HG03354 (cell line): ENCODE data around the gene PDE4C.
A peak's percentile ranks its signal among the peaks of the same experiment; 100 is the strongest.

Experiments
- ATAC-seq: cut with Tn5 transposase; IDR thresholded peaks from one replicate; pipeline ENCODE4 v1.9.1; 2021; ENCODE audit warnings: mild to moderate bottlenecking; ENCODE audit not compliant: unreplicated experiment, poor library complexity, severe bottlenecking

The PDE4C gene

DNA sequence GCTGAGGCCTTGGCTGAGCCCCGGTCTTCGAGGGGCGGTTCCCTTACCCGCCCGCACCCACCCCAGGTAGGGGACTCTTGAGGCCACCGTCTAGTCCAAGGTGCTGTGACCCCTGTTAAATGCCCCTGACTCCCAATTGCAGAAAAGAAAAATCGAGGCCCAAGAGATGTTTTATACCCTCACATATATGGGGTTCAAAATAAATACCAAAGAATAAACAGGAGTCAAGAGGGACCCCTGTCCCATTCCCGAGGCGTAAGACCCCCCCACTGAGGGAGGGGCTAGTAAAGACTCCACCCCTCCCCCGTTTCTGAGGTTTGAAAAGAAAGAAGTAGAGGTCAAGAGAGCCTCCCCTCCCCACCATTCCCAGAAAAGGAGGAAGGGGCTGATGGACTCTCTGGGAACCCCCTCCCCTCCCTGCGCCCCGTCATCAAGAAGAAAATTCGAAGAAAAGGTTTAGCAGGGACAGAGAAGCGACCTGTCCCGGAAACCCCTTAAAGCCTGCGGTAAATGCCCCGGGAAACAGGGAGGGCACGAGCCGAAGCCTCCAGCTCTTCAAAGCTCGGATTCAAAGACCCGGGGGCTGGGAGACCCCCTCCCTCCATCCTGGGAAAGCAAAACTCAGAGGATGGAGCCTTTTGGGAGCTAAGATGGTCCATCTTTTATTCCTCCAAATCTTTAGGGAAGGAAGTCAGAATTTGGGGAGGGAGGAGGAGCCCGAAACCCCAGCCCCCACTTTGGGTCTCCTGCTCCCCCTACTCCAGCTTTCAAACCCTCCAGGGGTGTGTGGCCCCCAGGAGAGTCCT, 21.6 kb downstream of the PDE4C start:
- ATAC-seq, result peak; percentile 14

DNA sequence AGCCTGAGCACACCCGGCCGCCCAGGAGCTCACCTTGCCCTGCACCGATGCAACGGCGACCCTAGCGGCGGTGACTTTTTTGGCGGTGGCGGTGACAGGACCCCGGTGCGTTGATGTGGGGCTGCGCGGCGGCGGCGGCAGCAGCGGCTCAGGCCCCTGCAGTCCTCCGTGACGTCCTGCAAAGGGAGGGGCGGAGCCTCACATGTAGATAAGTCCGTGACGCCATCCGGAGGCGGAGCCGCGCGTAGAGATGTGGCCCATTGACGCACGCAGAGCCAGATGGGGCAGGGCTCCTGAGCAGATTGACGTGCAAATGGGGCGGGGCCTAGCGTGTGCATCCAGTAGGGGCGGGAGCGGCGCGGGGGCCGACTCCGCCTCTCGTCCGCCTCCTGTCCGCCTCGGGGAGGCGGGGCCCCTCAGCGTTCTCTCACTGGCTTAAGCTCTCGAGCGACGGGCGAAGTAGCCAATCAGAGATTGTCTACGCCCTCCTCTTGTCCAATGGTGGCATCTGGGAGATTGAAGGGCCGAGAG, 22.3 kb downstream of the PDE4C start, which contains the start of gene RAB3A:
RAB3A (minus strand) TSS at position 180 of the 531 bp plus-strand sequence. CDS start 1,302 bp downstream, outside the sequence.
- peak; percentile 88 for ATAC-seq

DNA sequence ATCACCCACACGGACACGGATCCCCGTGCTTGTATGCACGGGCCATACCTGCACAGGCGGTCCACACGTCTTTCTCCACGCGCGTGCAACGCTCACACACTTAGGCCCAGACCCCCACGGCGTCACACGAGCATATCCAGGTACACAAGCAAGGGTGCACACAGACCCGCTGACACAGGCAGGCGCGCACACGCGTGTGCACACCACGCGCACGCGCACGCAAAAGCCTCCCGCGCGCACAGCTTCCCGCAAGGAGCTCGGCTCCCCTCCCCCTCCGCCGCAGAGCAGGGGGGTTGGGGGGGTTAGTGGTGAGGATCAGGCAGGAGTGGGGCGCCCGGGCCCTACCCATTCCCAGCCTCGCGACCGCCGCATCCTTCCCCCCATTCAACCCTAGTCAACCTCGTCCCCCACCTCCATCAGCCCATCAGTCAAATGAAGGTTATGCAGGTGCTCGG, 22.8 kb downstream of the PDE4C start:
- ATAC-seq, result peak; percentile 14

DNA sequence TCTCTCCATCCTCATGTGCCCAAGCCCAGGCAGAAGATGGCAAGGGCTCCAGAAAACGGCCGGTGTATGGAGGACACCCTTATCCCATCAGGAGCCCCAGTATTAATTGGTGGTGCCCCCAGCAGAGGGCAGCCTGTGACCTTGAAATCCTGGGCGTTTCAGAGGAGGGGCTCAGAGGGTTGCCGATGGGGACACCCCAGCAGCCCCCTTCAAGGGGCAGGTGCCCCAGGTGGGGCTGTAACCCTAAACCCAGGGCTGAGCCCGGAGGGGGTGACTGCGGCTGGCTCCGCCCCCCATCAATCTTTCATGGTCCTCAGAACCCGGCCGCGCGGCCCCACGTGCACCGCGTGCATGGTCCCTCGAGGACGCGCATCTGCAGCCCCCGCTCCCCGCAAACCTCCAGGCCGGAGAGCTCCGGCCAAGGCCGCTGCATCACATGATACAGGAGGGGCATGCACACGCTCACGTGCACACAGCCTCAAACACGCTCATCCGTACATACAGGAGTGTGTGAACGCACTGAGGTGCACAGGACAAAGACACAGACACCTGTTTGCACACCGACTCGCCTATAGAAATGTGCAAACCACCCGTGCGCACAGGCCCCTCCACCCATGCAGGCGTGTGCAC, 23.3 kb downstream of the PDE4C start:
- no peak for ATAC-seq

DNA sequence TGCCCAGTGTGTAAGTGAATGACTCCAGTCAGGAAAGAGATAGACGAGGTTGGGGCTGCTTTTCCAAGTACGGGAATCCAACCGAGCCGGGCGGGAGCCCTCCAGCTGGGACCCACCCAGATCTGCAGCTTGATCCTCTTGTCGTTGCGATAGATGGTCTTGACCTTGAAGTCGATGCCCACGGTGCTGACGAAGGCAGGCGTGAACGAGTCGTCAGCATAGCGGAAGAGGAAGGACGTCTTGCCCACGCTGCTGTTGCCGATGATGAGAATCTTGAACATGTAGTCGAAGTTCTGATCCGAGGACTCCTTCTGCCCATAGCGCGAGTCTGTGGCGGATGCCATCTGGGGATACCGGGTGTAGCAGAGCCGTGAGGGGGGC, 23.9 kb downstream of the PDE4C start:
- no peak for ATAC-seq

DNA sequence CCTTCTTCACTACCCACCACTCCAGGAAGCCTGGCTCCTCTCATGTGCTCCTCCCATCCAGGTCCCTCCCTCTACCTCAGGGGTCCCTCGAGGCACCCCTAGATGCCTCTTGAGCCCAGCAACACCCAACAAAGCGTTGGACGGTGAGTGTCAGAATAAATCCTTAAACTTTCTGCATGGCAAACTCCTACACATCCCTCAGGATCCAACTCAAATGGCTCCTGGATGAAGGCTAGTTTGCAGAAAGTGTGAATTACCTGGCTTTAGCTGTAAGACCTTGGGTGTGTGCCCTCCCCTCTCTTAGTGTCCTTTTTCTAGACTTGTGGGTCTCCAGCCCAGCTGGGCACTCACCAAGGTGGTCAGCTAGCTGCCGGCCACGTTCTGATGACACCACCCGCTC, 27.9 kb downstream of the PDE4C start:
- ATAC-seq, result no peak

DNA sequence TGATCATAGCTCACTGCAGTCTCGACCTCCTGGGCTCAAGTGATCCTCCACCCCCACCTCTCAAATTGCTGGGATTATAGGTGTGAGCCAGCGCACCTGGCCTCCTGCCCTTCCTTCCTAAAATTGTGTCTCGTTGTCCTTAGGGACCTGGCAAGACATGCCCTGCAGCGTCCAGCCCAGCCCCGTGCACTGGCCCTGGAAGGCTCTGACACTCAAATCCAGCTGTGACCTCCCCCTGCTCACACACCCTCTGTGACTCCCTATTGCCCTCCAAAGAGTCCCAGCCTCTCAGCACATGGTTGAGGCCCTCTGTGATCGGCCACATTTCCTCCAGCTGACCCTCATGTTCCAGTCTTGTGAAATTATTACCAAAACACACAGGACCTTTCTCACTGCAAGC, 28.3 kb downstream of the PDE4C start:
- no peak for ATAC-seq

DNA sequence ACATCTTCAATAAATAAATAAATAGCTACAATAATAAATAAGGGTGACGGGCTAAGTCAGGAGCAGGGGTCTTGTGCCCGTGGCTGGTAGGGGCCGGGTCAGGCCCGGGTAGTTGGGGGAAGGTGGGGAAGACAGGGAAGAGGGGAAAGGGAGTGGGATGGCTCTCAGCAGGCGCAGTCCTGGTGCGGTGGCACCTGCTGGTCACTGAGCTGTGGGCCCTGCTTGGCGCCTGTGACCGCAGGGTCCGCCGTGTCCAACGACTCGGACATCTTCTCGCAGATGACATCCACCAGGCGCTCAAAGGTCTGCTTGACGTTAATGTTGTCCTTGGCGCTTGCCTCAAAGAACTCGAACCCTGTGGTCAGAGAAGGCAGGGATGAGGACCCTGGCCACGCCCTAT, 28.9 kb downstream of the PDE4C start:
- ATAC-seq, result no peak

DNA sequence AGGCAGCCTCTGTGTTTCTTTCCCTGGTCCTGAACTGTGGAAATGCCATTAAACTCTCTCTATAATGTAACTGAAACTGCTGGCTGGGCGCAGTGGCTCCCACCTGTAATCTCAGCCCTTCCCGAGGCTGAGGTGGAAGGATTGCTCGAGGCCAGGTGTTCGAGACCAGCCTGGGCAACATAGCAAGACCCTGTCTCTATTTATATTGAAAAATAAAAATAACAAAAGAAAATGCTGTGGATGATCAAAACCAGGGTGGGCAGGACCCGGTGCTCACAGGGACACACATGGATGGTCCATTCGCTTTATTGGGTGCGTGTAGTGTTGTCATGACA, 29.8 kb downstream of the PDE4C start:
- no peak for ATAC-seq

DNA sequence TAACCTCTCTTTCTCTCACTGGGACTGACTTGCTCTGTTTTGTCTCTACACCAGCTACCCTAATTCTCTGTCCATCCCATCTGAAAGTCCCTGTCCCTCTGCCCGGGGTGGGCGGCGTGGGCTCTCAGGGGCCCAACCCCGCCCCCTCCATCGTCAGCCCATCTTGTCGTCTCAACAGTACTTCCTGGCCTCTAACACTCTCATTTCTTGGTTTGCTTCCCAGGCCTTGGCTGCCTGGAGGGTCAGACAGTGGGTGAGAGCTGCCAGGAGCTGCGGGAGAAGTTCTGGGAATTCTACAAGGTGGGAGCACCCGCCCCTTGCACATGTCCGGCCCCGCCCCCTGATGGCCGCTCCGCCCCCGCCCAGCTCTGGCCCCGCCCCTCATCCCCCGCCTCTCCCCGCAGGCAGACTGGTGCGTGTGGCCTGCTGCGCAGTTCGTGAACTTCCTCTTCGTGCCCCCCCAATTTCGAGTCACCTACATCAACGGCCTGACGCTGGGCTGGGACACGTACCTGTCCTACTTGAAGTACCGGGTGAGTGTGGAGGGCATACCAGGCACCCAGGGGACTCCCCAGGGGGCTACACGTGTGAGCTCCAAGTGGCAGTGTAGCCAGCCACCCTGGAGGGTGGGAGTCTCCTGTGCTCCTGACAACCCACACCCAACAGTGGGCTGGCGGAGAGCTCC, 31.5 kb downstream of the PDE4C start:
- ATAC-seq, result no peak

DNA sequence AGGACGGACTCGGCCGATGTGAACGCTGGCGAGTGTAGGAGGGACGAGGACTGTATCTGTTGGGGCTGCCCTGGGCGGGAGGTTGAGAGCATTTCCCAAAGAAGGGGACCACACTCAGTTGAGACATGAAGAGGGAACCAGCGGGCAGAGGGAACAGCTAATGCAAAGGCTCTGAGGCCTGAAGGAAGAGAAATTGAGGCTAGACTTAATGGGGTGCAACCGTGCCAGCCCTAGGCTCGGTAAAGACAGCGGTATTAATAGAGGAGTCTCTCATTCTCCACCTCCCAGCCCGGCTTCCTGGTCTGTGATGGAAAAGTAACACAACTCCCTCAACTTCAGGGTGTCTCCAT, 32.1 kb downstream of the PDE4C start:
- no peak for ATAC-seq

DNA sequence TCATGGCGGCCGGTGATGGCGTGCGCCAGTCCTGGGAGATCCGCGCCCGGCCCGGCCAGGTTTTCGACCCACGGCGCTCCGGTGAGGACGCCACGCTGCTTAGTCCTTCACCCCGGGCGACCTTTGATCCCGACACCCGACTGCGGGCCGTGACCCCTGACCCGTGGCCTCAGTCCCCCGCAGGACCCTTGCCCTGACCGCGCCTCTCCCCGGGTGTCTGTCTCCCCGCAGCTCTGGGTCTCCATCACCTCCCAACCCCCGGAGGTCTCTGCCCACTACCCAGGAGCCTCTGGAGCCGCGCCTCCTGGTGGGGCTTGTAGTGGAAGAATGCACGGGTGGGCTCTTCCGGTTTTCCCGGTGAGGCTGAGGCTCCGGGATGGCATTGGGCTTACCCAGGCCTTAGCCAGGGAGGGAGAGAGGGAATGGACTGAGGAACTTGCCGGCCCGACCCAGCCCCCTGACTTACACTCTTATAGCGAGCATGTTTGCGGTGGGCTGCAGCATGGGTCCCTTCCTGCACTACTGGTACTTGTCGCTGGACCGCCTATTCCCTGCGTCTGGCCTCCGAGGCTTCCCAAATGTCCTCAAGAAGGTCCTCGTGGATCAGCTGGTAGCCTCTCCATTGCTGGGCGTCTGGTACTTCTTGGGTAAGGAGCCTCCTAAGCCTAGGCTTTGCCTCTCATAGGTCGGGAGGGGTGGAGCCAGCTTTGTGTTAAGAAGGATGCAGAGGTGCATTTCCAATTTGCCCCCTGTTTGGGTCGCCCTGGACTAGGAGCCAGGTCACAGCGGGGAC, 32.7 kb downstream of the PDE4C start:
- ATAC-seq, result no peak

DNA sequence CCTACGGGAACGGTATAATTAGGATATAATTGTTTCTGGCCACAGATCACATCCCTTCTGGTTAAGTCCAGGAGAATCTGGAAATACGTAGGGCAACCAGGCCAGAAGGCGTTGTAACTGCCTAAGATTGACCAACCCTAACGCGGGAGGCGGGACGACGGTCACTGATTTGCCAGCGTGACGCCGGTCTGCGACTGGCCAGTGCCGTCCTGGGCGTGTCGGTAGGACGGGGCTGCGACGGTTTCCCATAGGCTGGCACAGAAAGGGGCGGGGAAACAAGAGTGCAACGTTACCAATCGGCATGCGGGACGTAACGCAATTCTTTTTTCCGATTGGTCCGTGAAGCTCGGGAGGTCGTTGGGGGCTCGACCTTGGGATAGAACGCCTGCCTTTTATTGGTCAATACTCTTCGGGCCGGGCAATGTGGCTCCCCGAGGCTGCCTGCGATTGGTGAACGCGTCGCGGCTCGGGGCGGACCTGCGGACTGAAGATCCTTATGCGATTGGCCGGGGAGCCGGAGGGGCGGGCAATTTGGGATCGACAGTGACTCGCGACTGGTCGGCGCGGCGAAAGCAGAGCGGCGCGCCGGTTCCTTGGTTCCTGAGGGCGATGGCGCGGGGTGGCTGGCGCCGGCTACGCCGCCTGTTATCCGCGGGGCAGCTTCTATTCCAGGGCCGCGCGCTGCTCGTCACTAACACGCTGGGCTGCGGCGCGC, 33.4 kb downstream of the PDE4C start, which contains the start of gene MPV17L2:
MPV17L2 (plus strand) TSS at position 546 of the 715 bp plus-strand sequence; CDS start at position 610, 64 bp downstream.
- ATAC-seq, result peak; percentile 86

DNA sequence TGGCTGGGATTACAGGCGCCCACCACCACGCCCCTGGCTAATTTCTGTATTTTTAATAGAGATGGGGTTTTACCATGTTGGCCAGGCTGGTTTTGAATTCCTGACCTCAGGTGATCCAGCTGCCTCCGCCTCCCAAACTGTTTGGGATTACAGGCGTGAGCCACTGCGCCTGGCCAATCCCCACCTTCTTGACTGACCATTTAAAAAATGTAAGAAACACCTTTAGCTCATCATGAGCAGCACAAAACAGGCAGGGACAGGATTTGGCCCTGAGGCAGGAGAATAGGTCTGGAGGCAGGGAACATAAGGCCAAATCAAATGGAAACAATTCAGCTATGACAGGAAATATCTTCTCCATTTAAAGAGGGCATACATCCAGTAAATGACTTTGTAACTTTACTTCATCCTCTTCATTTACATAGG, 34.6 kb downstream of the PDE4C start:
- no peak for ATAC-seq

DNA sequence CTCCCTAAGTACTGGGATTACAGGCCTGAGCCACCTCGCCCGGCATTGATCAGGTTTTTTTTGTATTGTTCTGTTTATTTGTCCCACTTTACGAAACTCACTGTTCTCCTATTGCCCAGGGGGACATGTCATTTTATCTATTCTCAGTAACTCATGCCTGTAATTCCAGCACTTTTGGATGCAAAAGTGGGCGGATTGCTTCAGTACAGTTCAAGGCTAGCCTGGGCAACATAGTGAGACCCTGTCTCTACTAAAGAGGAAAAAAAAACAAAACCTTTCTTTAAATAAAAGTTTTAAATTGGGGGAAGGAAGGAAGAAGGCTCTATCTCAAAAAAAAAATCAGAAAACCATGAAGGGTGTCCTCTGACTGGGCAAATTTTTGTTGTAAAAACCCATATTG, 36.0 kb downstream of the PDE4C start:
- no peak for ATAC-seq

DNA sequence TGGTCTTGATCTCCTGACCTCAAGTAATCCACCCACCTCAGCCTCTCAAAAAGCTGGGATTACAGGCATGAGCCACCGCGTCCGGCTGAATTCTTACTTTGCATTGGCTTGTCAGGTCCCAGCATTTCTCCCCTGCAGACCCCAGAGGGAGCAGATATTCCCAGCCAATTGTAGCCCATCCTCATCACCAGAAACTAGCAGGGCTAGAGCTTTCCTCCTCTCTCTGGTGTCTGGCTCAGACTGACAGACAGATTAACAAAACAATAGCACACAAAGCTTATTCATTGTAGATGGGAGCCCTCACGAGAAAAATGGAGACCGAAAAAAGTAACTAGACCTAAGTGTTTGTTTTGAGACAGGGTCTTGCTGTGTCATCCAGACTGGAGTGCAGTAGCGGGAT, 40.7 kb downstream of the PDE4C start:
- no peak for ATAC-seq

DNA sequence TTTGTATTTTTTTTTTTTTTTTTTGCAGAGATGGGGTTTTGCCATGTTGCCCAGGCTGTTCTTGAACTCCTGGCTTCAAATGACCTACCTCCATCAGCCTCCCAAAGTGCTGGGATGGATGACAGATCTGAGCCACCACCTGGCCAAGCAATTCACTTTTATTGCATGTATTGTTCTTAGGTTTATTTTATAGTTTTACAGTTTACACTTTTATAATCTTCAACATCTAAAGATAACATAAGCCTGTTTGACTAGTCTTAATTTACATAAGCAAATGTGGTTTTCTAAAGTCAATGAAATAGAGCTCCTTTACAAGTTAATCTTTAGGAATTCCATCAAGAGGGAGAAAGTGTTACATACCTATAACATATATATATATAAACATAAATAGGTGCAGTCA, 42.7 kb downstream of the PDE4C start:
- ATAC-seq, result no peak

DNA sequence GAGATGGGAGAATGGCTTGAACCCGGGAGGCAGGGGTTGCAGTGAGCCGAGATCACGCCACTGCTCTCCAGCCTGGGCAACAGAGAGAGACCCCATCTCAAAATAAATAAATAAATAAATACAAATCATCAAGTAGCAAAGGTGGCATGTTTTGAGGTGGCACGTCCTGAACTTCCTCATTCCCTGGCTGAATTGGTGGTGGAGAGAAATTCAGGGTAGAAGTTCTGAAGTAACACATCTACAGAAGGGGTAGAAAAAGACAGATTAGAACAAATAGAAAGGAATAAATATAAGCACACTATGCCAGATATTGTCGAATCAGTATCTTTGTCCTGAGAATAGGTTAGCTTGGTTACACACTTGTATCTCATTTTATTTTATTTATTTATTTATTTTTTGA, 46.3 kb downstream of the PDE4C start:
- no peak for ATAC-seq
